WI38 (cell line): ENCODE results near the gene SLCO2B1.

Source experiments
- H3K4me3 ChIP-seq: 2 replicates; pipeline ENCODE4 v1.5.1; 2011; ENCODE audit warnings: low read depth, mild to moderate bottlenecking, control low read depth, low read length
- TF ChIP-seq, protein P1 (sequence below): IDR thresholded peaks from 2 replicates; pipeline ENCODE4 v1.5.1; 2012; ENCODE audit warnings: low read depth, mild to moderate bottlenecking, control low read depth, low read length

Gene SLCO2B1

DNA sequence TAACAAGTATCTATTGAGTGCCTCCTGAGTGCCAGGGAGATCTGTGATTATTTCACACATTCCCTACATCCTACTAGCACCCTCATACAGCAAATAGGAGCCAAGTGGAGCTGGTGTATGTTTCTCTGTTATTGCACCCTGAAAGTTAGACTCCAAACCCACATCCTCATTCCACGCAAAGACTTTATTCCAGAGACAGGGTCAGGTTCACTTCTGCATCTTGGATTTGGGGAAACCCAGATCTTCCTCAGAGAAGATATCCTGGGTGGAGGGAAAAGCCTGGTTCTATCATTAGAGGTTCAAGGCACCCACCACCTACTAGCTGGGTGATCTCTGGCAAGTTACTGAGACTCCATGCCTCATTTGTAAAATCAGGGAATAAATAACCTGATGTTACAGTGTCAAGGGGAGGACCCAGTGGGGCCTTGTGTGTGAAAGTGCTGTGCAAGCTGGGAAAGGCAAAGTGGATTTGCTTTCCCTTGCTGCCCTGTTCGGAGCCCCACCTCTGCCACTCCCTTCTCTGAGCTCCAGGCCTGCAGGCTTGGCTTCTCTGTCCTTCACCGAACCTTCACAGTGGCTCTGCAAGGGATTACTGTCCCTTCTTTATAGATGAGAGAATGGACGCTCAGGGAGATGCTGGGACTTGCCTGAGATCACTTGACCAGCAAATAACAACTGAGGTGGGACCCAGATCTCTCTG, 991 bp upstream of the SLCO2B1 start:
- TF ChIP-seq, protein P1, sequence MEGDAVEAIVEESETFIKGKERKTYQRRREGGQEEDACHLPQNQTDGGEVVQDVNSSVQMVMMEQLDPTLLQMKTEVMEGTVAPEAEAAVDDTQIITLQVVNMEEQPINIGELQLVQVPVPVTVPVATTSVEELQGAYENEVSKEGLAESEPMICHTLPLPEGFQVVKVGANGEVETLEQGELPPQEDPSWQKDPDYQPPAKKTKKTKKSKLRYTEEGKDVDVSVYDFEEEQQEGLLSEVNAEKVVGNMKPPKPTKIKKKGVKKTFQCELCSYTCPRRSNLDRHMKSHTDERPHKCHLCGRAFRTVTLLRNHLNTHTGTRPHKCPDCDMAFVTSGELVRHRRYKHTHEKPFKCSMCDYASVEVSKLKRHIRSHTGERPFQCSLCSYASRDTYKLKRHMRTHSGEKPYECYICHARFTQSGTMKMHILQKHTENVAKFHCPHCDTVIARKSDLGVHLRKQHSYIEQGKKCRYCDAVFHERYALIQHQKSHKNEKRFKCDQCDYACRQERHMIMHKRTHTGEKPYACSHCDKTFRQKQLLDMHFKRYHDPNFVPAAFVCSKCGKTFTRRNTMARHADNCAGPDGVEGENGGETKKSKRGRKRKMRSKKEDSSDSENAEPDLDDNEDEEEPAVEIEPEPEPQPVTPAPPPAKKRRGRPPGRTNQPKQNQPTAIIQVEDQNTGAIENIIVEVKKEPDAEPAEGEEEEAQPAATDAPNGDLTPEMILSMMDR: no peak
- no peak overlapping the region for H3K4me3 ChIP-seq

DNA sequence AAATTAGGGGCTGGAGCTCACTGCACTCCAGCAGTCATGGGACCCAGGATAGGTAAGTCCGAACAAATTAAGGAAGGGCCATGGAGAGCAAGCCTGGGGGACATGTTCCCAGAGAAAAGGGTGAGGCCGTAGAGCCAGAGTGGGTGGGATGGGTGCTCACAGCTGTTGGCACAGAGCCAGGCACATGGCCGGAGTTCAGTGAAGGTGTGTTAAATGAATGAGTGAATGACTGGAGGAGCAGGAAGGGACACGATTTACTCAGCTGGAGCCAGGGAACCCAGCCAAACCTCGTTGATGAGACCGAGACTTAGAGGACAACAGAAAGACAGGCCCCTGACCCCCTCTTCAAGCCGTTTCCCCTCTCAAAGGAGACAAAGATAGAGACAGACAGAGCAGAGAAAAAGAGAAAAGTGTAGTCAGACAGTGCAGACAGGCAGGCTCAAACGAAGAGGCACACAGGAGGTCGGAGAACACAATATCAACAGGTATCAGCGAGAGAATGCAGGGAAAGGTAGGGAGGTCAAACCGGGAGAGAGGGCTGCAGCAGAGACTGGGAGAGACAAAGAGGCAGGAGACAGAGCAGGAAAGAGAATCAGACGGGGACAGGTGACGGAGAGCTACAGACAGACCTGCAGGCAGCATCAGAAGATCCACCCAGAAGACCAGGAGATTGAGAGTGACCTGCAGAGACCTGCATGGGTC, 590 bp downstream of the SLCO2B1 start:
- TF ChIP-seq, protein P1: no peak
- no peak overlapping the region for H3K4me3 ChIP-seq

DNA sequence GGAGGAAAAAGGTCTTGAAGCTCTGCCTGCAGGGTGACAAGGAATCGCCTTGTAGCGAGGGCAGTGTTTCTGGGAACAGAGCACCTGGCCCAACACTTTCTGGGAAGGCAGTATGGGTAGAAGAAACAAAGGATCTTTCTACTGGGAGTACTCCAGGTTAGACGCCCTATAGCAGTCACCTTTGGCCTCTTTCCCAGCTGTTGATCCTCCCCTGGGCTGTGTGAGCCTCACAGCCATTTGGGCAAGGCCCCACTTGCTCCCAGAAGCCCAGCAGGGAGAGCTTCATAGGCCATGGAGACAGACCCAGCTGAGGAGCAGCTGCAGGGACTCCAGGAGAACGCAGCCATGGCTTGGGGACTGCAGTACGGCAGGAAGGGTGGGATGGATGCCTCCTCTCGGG, 1.2 kb downstream of the SLCO2B1 start:
- TF ChIP-seq, protein P1: no peak
- H3K4me3 ChIP-seq: no peak overlapping the region

DNA sequence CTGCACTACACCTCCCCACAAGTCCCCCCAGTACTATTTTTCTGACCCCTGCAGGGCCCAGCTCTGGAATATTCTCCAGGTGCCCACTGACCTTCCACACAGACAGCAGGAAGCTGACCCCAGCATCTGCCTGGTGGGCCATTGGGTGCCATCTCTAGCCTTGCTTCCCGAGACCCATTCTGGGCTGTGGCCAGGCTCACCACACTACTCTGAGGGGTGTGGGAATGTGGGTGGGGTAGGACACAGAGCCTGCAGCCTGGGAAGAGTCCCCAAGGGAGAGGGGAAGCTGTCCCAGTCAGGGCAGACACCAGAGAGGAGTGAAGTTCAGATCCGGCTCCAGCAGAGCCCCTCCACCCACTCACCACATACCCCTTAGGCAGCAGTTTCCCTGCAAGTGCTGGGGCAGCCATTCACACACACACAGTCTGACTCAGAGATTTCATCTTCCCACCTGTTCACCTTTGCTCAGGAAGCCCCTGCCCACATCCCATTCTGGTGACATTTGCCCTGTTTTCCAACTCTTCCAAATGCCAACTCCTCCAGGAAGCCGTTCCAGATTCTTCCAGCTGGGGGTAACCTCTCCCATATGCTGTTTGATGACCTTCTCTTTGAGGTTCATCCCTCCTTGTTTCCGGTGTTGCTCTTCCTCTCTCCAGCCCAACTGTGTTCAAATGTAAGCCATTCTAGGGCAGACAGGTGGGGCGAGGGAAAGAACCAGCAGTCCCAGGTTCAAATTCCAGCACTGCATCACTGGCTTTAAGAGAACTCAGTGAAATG, 1.9 kb downstream of the SLCO2B1 start:
- TF ChIP-seq, protein P1: no peak

DNA sequence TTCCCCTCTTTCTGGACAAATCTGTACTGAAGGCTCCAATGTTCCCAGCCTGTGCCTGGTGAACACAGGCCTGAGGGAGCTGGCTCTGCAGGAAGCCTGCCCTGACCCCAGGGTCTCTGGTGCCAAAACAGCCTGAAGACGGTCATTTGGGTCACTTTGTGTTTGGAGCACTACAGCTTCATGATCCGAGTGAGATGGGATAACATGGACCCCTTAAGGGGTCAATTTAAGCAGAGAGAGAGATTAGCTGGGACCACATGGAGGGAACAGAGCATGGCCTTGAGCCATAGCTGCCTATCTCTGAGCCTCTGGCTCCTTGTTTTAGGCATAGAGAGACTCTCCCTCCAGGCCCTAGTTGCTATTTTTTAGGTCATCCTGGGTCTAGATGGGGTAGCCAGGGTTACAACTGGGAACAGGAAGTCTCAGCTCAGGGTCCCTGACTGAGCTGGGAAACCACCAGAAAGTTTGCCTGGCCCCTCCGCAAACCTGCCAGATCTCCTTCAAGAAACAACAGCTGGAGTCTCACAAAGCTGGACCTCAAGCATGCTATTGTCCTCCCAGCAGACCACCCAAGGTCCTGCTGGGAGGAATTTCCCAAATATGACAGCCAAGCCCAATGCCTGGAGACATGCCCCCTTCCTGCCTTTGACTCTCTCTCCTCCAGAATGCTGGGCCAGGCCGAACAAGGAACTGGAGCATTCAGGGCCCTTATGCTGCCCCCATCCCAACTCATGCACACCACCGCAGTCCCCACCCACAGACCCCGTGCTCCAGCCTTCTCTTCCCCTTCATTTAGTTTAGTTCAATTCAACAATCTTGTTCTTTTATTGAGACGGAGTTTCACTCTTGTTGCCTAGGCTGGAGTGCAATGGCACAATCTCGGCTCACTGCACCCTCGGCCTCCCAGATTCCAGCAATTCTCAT, 4.0 kb downstream of the SLCO2B1 start:
- TF ChIP-seq, protein P1: no peak
- H3K4me3 ChIP-seq: no peak overlapping the region

More for the DNA sequence above, 1.9 kb downstream of the SLCO2B1 start:
- no peak overlapping the region for H3K4me3 ChIP-seq

DNA sequence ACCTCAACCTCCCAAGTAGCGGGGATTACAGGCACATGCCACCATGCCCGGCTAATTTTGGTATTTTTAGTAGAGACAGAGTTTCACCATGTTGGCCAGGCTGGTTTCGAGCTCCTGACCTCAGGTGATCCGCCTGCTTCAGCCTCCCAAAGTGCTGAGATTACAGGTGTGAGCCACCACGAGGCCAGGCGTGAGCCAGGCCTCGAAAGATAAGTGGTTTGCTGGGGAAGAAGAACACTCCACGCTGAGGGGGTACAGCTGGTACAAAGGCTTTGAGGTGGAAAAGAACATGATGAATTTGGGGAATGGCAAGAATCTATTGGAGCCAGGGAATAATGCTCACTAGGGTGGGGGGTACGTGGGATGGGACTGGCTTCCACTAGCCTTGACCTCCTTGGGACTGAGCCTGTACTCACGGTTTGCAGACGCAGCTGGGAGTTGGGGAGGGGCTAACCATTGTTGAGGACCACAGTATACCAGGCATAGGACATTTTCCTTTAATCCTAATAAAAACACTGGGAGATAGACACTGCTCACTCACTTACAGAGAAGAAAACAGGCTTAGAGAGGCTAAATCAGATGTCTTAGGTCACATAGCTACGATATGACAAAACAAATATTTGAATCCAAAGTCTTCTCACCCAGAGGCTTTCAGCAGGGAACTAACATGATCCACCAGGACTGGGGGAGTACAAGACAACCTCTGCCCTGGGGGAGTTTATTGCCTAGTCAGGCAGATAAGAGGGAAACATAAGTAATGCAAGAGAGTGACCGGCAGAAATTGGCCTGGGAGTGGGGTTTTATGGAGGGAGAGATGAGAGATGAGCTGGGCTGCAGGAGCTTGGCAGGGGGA, 4.9 kb downstream of the SLCO2B1 start:
- TF ChIP-seq, protein P1: no peak
- H3K4me3 ChIP-seq: no peak overlapping the region
